GM23338 (cell line): ENCODE measurements around the gene VPREB3. TPM values are rescaled to one million over a fixed set of nuclear protein-coding genes. Genes with fewer than 3 reads are reported as not detected.

Experiments
- ATAC-seq: fragments of 200-7000 bp; cut with Tn5 transposase; 3 replicates; pipeline ENCODE4 v1.9.1; 2020
- DNase-seq: peaks from one replicate; pipeline ENCODE4 v3.0.0-alpha.2; 2015; ENCODE audit warnings: low spot score
- H2AFZ ChIP-seq: fragments of 200-600 bp; sonication (generic); 2 replicates; pipeline ENCODE4 v1.8.0; 2016; ENCODE audit warnings: antibody characterized with exemption, mild to moderate bottlenecking, moderate library complexity
- H3F3A ChIP-seq: fragments of 200-600 bp; sonication (generic); replicated peaks from 2 replicates; pipeline ENCODE4 v1.8.0; 2017; ENCODE audit warnings: antibody characterized with exemption, mixed run types, low read depth
- H3K27ac ChIP-seq: fragments of 200-600 bp; sonication (generic); 2 replicates; pipeline ENCODE4 v1.6.1; 2016; ENCODE audit warnings: low read depth
- H3K27me3 ChIP-seq: fragments of 200-600 bp; sonication (generic); 2 replicates; pipeline ENCODE4 v1.8.0; 2016; ENCODE audit warnings: mild to moderate bottlenecking, mixed run types, moderate library complexity; ENCODE audit not compliant: insufficient read depth
- H3K36me3 ChIP-seq: fragments of 200-600 bp; sonication (generic); 2 replicates; pipeline ENCODE4 v1.8.0; 2016; ENCODE audit warnings: mild to moderate bottlenecking; ENCODE audit not compliant: insufficient read depth
- H3K4me1 ChIP-seq: fragments of 200-600 bp; sonication (generic); 2 replicates; pipeline ENCODE4 v1.8.0; 2016; ENCODE audit warnings: mild to moderate bottlenecking, moderate library complexity; ENCODE audit not compliant: insufficient read depth
- H3K4me2 ChIP-seq: fragments of 200-600 bp; sonication (generic); 2 replicates; pipeline ENCODE4 v1.7.1; 2017; ENCODE audit warnings: mixed run types
- H3K4me3 ChIP-seq: fragments of 200-600 bp; sonication (generic); 2 replicates; pipeline ENCODE4 v1.6.1; 2016; ENCODE audit warnings: mixed run types
- H3K79me2 ChIP-seq: fragments of 200-600 bp; sonication (generic); replicated peaks from 2 replicates; pipeline ENCODE4 v1.8.0; 2017; ENCODE audit warnings: mild to moderate bottlenecking; ENCODE audit not compliant: insufficient read depth
- H3K9me2 ChIP-seq: fragments of 200-600 bp; sonication (generic); 2 replicates; pipeline ENCODE4 v1.8.0; 2017; ENCODE audit not compliant: insufficient read depth
- H4K20me1 ChIP-seq: fragments of 200-600 bp; sonication (generic); replicated peaks from 2 replicates; pipeline ENCODE4 v1.8.0; 2017; ENCODE audit warnings: mild to moderate bottlenecking; ENCODE audit not compliant: insufficient read depth
- H3K27ac Mint-ChIP-seq: 2 replicates; pipeline ENCODE4 v1.8.0; 2020; ENCODE audit warnings: inconsistent platforms, mild to moderate bottlenecking, moderate library complexity, mixed read lengths
- H3K27me3 Mint-ChIP-seq: 3 replicates; pipeline ENCODE4 v1.8.0; 2022; ENCODE audit warnings: low read depth, mild to moderate bottlenecking, moderate library complexity, mixed read lengths, inconsistent platforms; ENCODE audit not compliant: insufficient read depth, poor library complexity
- H3K36me3 Mint-ChIP-seq: 3 replicates; pipeline ENCODE4 v1.8.0; 2021; ENCODE audit warnings: low read depth, mild to moderate bottlenecking, inconsistent platforms, moderate library complexity, mixed read lengths
- H3K4me1 Mint-ChIP-seq: 3 replicates; pipeline ENCODE4 v1.8.0; 2020; ENCODE audit warnings: mild to moderate bottlenecking, inconsistent platforms, mixed read lengths
- H3K4me3 Mint-ChIP-seq: 3 replicates; pipeline ENCODE4 v1.8.0; 2021; ENCODE audit warnings: moderate library complexity, mild to moderate bottlenecking, inconsistent platforms, mixed read lengths
- H3K9me3 Mint-ChIP-seq: 3 replicates; pipeline ENCODE4 v1.8.0; 2020; ENCODE audit warnings: moderate library complexity, mild to moderate bottlenecking, inconsistent platforms, mixed read lengths
- CREB1 ChIP-seq: fragments of 250-450 bp; sonication (Bioruptor Pico); IDR thresholded peaks from 2 replicates; pipeline ENCODE4 v1.5.0; 2020; ENCODE audit warnings: low read depth, mild to moderate bottlenecking, moderate library complexity
- CTCF ChIP-seq, 2 experiments: fragments of 200-600 bp in 1 of 2; sonication (generic) in 1 of 2; conservative IDR thresholded peaks; 2 replicates each; pipeline versions ENCODE4 v1.5.1 to v1.6.1; 2016 to 2017; ENCODE audit warnings: antibody characterized with exemption in 2 of 2, low read depth in 2 of 2, mild to moderate bottlenecking in 2 of 2, moderate library complexity in 1 of 2
- EZH2 ChIP-seq: fragments of 200-600 bp; sonication (generic); IDR thresholded peaks from one replicate; pipeline ENCODE4 v1.8.0; 2017; ENCODE audit warnings: antibody characterized with exemption, mild to moderate bottlenecking, low read depth; ENCODE audit not compliant: unreplicated experiment
- EZH2phosphoT487 ChIP-seq: fragments of 200-600 bp; sonication (generic); IDR thresholded peaks from one replicate; pipeline ENCODE4 v1.8.1; 2018; ENCODE audit warnings: antibody characterized with exemption; ENCODE audit not compliant: unreplicated experiment
- JUNB ChIP-seq: IDR thresholded peaks from one replicate; pipeline ENCODE4 v1.6.1; 2016; ENCODE audit warnings: antibody characterized with exemption; ENCODE audit not compliant: unreplicated experiment
- NANOG ChIP-seq: IDR thresholded peaks from 2 replicates; pipeline ENCODE4 v1.6.1; 2016; ENCODE audit warnings: antibody characterized with exemption, borderline replicate concordance
- POLR2AphosphoS5 ChIP-seq: IDR thresholded peaks from 2 replicates; pipeline ENCODE4 v1.6.1; 2016; ENCODE audit warnings: antibody characterized with exemption, low read depth
- STAT1 ChIP-seq: IDR thresholded peaks from one replicate; pipeline ENCODE4 v1.6.1; 2016; ENCODE audit warnings: antibody characterized with exemption; ENCODE audit not compliant: unreplicated experiment
- ZNF114 ChIP-seq: fragments of 250-450 bp; sonication (Bioruptor Pico); IDR thresholded peaks from 2 replicates; pipeline ENCODE4 v1.5.0; 2020; ENCODE audit warnings: mild to moderate bottlenecking, moderate library complexity
- ZNF331 ChIP-seq: fragments of 250-450 bp; sonication (Bioruptor Pico); IDR thresholded peaks from 2 replicates; pipeline ENCODE4 v1.5.0; 2020; ENCODE audit warnings: low read depth, mild to moderate bottlenecking, moderate library complexity
- polyA plus RNA-seq: library from polyadenylated mRNA; unstranded; fragments of >200 nt; fragmentation: Nextera tagmentation; extraction: Ambion mirVana; gene quantifications from 2 replicates; pipeline ENCODE4 v1.2.1, GENCODE V29; 2016
- total RNA-seq: library from RNA; depleted of rRNA; stranded (reverse); fragments of >200 nt; shearing (Covaris generic); gene quantifications from 2 replicates; pipeline ENCODE4 v1.2.3, GENCODE V29; 2014
- TF ChIP-seq, protein P1 (sequence below): IDR thresholded peaks from 2 replicates; pipeline ENCODE4 v1.6.1; 2016; ENCODE audit warnings: antibody characterized with exemption
- TF ChIP-seq, protein P2 (sequence below): fragments of 250-450 bp; sonication (Bioruptor Pico); IDR thresholded peaks from 2 replicates; pipeline ENCODE4 v1.5.0; 2020; ENCODE audit warnings: mild to moderate bottlenecking, moderate library complexity
- TF ChIP-seq, protein P3 (sequence below): IDR thresholded peaks from one replicate; pipeline ENCODE4 v1.6.1; 2018; ENCODE audit warnings: antibody characterized with exemption; ENCODE audit not compliant: unreplicated experiment

The VPREB3 gene
- total and polyA plus RNA-seq, 2 experiments from 2014 or later = 1.1 TPM; not detected in 1

- peaks cover 2% of the 10 kb centered on the region; the same call in 1 of the 3 replicates for H3K4me1 Mint-ChIP-seq
- no peaks in the 10 kb centered on the region for H3K36me3 ChIP-seq
Measured at GRCh38 chr22:23743303-23743705, 10.9 kb downstream of the VPREB3 start.

More at GRCh38 chr22:23743303-23743705, 10.9 kb downstream of the VPREB3 start:
- Histone ChIP-seq H3K4me2 (no peak overlapping the region), H3K4me1 (no peaks in the 10 kb centered on the region), H3F3A (no peaks in the 10 kb centered on the region), H2AFZ (no peak overlapping the region), H4K20me1 (no peaks in the 10 kb centered on the region), H3K79me2 (no peaks in the 10 kb centered on the region), H3K27me3 (no peaks in the 10 kb centered on the region), H3K27ac (no peak overlapping the region), H3K4me3 (no peak overlapping the region), H3K9me2 (no peaks in the 10 kb centered on the region)
- no peak overlapping the region for H3K4me3 Mint-ChIP-seq
- no peak for ATAC-seq
- no peaks in the 10 kb centered on the region; the same call in 2 of the 3 replicates for H3K9me3 Mint-ChIP-seq
- peaks cover 8% of the 10 kb centered on the region for H3K27me3 Mint-ChIP-seq
- no peak for DNase-seq
- H3K27ac Mint-ChIP-seq = no peak overlapping the region
- peaks cover 20% of the 10 kb centered on the region for H3K36me3 Mint-ChIP-seq
- TF ChIP-seq POLR2AphosphoS5 = no peak
- no peak for TF ChIP-seq EZH2phosphoT487
- TF ChIP-seq, protein P1, sequence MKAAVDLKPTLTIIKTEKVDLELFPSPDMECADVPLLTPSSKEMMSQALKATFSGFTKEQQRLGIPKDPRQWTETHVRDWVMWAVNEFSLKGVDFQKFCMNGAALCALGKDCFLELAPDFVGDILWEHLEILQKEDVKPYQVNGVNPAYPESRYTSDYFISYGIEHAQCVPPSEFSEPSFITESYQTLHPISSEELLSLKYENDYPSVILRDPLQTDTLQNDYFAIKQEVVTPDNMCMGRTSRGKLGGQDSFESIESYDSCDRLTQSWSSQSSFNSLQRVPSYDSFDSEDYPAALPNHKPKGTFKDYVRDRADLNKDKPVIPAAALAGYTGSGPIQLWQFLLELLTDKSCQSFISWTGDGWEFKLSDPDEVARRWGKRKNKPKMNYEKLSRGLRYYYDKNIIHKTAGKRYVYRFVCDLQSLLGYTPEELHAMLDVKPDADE = no peak
- TF ChIP-seq, protein P2, sequence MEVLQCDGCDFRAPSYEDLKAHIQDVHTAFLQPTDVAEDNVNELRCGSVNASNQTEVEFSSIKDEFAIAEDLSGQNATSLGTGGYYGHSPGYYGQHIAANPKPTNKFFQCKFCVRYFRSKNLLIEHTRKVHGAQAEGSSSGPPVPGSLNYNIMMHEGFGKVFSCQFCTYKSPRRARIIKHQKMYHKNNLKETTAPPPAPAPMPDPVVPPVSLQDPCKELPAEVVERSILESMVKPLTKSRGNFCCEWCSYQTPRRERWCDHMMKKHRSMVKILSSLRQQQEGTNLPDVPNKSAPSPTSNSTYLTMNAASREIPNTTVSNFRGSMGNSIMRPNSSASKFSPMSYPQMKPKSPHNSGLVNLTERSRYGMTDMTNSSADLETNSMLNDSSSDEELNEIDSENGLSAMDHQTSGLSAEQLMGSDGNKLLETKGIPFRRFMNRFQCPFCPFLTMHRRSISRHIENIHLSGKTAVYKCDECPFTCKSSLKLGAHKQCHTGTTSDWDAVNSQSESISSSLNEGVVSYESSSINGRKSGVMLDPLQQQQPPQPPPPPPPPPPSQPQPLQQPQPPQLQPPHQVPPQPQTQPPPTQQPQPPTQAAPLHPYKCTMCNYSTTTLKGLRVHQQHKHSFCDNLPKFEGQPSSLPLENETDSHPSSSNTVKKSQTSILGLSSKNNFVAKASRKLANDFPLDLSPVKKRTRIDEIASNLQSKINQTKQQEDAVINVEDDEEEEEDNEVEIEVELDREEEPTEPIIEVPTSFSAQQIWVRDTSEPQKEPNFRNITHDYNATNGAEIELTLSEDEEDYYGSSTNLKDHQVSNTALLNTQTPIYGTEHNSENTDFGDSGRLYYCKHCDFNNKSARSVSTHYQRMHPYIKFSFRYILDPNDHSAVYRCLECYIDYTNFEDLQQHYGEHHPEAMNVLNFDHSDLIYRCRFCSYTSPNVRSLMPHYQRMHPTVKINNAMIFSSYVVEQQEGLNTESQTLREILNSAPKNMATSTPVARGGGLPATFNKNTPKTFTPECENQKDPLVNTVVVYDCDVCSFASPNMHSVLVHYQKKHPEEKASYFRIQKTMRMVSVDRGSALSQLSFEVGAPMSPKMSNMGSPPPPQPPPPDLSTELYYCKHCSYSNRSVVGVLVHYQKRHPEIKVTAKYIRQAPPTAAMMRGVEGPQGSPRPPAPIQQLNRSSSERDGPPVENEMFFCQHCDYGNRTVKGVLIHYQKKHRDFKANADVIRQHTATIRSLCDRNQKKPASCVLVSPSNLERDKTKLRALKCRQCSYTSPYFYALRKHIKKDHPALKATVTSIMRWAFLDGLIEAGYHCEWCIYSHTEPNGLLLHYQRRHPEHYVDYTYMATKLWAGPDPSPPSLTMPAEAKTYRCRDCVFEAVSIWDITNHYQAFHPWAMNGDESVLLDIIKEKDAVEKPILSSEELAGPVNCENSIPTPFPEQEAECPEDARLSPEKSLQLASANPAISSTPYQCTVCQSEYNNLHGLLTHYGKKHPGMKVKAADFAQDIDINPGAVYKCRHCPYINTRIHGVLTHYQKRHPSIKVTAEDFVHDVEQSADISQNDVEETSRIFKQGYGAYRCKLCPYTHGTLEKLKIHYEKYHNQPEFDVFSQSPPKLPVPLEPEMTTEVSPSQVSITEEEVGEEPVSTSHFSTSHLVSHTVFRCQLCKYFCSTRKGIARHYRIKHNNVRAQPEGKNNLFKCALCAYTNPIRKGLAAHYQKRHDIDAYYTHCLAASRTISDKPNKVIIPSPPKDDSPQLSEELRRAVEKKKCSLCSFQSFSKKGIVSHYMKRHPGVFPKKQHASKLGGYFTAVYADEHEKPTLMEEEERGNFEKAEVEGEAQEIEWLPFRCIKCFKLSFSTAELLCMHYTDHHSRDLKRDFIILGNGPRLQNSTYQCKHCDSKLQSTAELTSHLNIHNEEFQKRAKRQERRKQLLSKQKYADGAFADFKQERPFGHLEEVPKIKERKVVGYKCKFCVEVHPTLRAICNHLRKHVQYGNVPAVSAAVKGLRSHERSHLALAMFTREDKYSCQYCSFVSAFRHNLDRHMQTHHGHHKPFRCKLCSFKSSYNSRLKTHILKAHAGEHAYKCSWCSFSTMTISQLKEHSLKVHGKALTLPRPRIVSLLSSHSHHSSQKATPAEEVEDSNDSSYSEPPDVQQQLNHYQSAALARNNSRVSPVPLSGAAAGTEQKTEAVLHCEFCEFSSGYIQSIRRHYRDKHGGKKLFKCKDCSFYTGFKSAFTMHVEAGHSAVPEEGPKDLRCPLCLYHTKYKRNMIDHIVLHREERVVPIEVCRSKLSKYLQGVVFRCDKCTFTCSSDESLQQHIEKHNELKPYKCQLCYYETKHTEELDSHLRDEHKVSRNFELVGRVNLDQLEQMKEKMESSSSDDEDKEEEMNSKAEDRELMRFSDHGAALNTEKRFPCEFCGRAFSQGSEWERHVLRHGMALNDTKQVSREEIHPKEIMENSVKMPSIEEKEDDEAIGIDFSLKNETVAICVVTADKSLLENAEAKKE (CRISPR knock-in tag) = no peak
- TF ChIP-seq STAT1 = no peak
- no peak for TF ChIP-seq CTCF (conservative IDR thresholded peaks at IDR 0.05; ENCODE audit: low read depth in 2 of 2)
- TF ChIP-seq ZNF331 (CRISPR knock-in tag) = no peak
- TF ChIP-seq NANOG = no peak
- TF ChIP-seq JUNB = no peak
- TF ChIP-seq, protein P3, sequence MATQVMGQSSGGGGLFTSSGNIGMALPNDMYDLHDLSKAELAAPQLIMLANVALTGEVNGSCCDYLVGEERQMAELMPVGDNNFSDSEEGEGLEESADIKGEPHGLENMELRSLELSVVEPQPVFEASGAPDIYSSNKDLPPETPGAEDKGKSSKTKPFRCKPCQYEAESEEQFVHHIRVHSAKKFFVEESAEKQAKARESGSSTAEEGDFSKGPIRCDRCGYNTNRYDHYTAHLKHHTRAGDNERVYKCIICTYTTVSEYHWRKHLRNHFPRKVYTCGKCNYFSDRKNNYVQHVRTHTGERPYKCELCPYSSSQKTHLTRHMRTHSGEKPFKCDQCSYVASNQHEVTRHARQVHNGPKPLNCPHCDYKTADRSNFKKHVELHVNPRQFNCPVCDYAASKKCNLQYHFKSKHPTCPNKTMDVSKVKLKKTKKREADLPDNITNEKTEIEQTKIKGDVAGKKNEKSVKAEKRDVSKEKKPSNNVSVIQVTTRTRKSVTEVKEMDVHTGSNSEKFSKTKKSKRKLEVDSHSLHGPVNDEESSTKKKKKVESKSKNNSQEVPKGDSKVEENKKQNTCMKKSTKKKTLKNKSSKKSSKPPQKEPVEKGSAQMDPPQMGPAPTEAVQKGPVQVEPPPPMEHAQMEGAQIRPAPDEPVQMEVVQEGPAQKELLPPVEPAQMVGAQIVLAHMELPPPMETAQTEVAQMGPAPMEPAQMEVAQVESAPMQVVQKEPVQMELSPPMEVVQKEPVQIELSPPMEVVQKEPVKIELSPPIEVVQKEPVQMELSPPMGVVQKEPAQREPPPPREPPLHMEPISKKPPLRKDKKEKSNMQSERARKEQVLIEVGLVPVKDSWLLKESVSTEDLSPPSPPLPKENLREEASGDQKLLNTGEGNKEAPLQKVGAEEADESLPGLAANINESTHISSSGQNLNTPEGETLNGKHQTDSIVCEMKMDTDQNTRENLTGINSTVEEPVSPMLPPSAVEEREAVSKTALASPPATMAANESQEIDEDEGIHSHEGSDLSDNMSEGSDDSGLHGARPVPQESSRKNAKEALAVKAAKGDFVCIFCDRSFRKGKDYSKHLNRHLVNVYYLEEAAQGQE = no peak
- TF ChIP-seq ZNF114 (CRISPR knock-in tag) = no peak
- no peak for TF ChIP-seq CREB1 (CRISPR knock-in tag)
- TF ChIP-seq EZH2 = no peak
